Astrocyte (in vitro differentiated cells and primary cell): ENCODE data around the gene SMG7. TPM values are rescaled to one million over a fixed set of nuclear protein-coding genes. Genes with fewer than 3 reads are reported as not detected.

Source experiments
- DNase-seq: peaks from one replicate; pipeline ENCODE4 v3.0.0-alpha.2; 2010; ENCODE audit warnings: low read depth
- FAIRE-seq: peaks from 2 replicates; lab custom pipeline; 2011; peaks lifted over from hg19 to GRCh38; lab: Jason Lieb, UNC
- H2AFZ ChIP-seq: 2 replicates; pipeline ENCODE4 v1.6.0; 2012; ENCODE audit warnings: low read depth, low read length, inconsistent platforms
- H3K27ac ChIP-seq: 2 replicates; pipeline ENCODE4 v1.5.1; 2011; ENCODE audit warnings: low read depth, low read length, inconsistent platforms
- H3K27me3 ChIP-seq: 2 replicates; pipeline ENCODE4 v1.6.0; 2011; ENCODE audit warnings: low read length, inconsistent platforms; ENCODE audit not compliant: insufficient read depth
- H3K36me3 ChIP-seq: 2 replicates; pipeline ENCODE4 v1.5.1; 2011; ENCODE audit warnings: low read length, inconsistent platforms; ENCODE audit not compliant: insufficient read depth
- H3K4me1 ChIP-seq: 2 replicates; pipeline ENCODE4 v1.5.1; 2011; ENCODE audit warnings: low read length, inconsistent platforms; ENCODE audit not compliant: insufficient read depth
- H3K4me2 ChIP-seq: 2 replicates; pipeline ENCODE4 v1.6.0; 2012; ENCODE audit warnings: low read length, inconsistent platforms
- H3K4me3 ChIP-seq: 2 replicates; pipeline ENCODE4 v1.5.1; 2011; ENCODE audit warnings: low read depth, mild to moderate bottlenecking, low read length, inconsistent platforms; ENCODE audit not compliant: insufficient read depth
- H3K79me2 ChIP-seq: 2 replicates; pipeline ENCODE4 v1.6.0; 2012; ENCODE audit warnings: mild to moderate bottlenecking, low read length, inconsistent platforms; ENCODE audit not compliant: insufficient read depth
- H3K9ac ChIP-seq: 2 replicates; pipeline ENCODE4 v1.6.0; 2012; ENCODE audit warnings: mild to moderate bottlenecking, low read length, inconsistent platforms
- H3K9me3 ChIP-seq: 2 replicates; pipeline ENCODE4 v1.5.1; 2012; ENCODE audit warnings: low read depth, mild to moderate bottlenecking, low read length, inconsistent platforms; ENCODE audit not compliant: insufficient read depth
- H4K20me1 ChIP-seq: 2 replicates; pipeline ENCODE4 v1.6.0; 2012; ENCODE audit warnings: low read length, inconsistent platforms; ENCODE audit not compliant: insufficient read depth
- H3K27ac Mint-ChIP-seq: one replicate; pipeline ENCODE4 v1.8.0; 2021; ENCODE audit warnings: mild to moderate bottlenecking, mixed read lengths; ENCODE audit not compliant: unreplicated experiment
- H3K27me3 Mint-ChIP-seq: one replicate; pipeline ENCODE4 v1.8.0; 2021; ENCODE audit warnings: low read depth, mixed read lengths; ENCODE audit not compliant: unreplicated experiment
- H3K36me3 Mint-ChIP-seq: one replicate; pipeline ENCODE4 v1.8.0; 2021; ENCODE audit warnings: low read depth, mixed read lengths; ENCODE audit not compliant: unreplicated experiment
- H3K4me1 Mint-ChIP-seq: one replicate; pipeline ENCODE4 v1.8.0; 2021; ENCODE audit warnings: low read depth, mixed read lengths; ENCODE audit not compliant: unreplicated experiment
- H3K4me3 Mint-ChIP-seq: one replicate; pipeline ENCODE4 v1.8.0; 2021; ENCODE audit warnings: mild to moderate bottlenecking, moderate library complexity, mixed read lengths; ENCODE audit not compliant: unreplicated experiment
- H3K9me3 Mint-ChIP-seq: one replicate; pipeline ENCODE4 v1.8.0; 2021; ENCODE audit warnings: mild to moderate bottlenecking, mixed read lengths; ENCODE audit not compliant: unreplicated experiment
- CTCF ChIP-seq: IDR thresholded peaks from 2 replicates; pipeline ENCODE4 v1.5.1; 2011; ENCODE audit warnings: low read depth, mild to moderate bottlenecking, inconsistent platforms, low read length, moderate library complexity; ENCODE audit not compliant: insufficient read depth
- EZH2 ChIP-seq: IDR thresholded peaks from 2 replicates; pipeline ENCODE4 v1.6.1; 2012; ENCODE audit warnings: mild to moderate bottlenecking, low read length, inconsistent platforms; ENCODE audit not compliant: insufficient read depth
- total RNA-seq: library from RNA; stranded (reverse); gene quantifications from 2 replicates; pipeline ENCODE4 v1.2.1, GENCODE V29; 2021

The SMG7 gene
- total RNA-seq, 1 donor from 2014 or later = 59.8 TPM

- Histone ChIP-seq H3K27me3 (no peaks in the 10 kb centered on the region), H4K20me1 (peaks cover 91% of the 10 kb centered on the region), H3K4me3 (no peak overlapping the region), H3K4me1 (peaks cover 6% of the 10 kb centered on the region), H3K4me2 (no peak overlapping the region), H3K36me3 (no peaks in the 10 kb centered on the region), H3K9ac (no peak overlapping the region), H2AFZ (no peak overlapping the region), H3K9me3 (no peaks in the 10 kb centered on the region), H3K27ac (no peak overlapping the region), H3K79me2 (peaks cover 98% of the 10 kb centered on the region)
- H3K36me3 Mint-ChIP-seq = no peaks in the 10 kb centered on the region
- peaks cover 1% of the 10 kb centered on the region for H3K9me3 Mint-ChIP-seq
- TF ChIP-seq EZH2 = no peak
- no peak for TF ChIP-seq CTCF
- FAIRE-seq (no peak), DNase-seq (no peak)
- H3K27me3 Mint-ChIP-seq = no peaks in the 10 kb centered on the region
- H3K27ac Mint-ChIP-seq = no peak overlapping the region
- no peak overlapping the region for H3K4me3 Mint-ChIP-seq
- peaks cover 15% of the 10 kb centered on the region for H3K4me1 Mint-ChIP-seq
These were observed 12.0 kb downstream of the SMG7 start for GRCh38 chr1:183484254-183484653.

- H2AFZ ChIP-seq = no peak overlapping the region
- peaks cover 98% of the 10 kb centered on the region for H3K79me2 ChIP-seq
- H3K9ac ChIP-seq = no peak overlapping the region
- no peaks in the 10 kb centered on the region for H3K27me3 ChIP-seq
- no peaks in the 10 kb centered on the region for H3K36me3 Mint-ChIP-seq
- no peak overlapping the region for H3K27ac ChIP-seq
- H3K27ac Mint-ChIP-seq = no peak overlapping the region
- TF ChIP-seq EZH2 (no peak), CTCF (no peak)
- FAIRE-seq (no peak), DNase-seq (no peak)
- H3K4me3 Mint-ChIP-seq = no peak overlapping the region
- peaks cover 1% of the 10 kb centered on the region for H3K9me3 Mint-ChIP-seq
- no peaks in the 10 kb centered on the region for H3K27me3 Mint-ChIP-seq
- peaks cover 91% of the 10 kb centered on the region for H4K20me1 ChIP-seq
- H3K4me2 ChIP-seq = no peak overlapping the region
- H3K4me3 ChIP-seq = no peak overlapping the region
- H3K4me1 ChIP-seq = peaks cover 6% of the 10 kb centered on the region
- peaks cover 14% of the 10 kb centered on the region for H3K4me1 Mint-ChIP-seq
- no peaks in the 10 kb centered on the region for H3K9me3 ChIP-seq
- no peaks in the 10 kb centered on the region for H3K36me3 ChIP-seq
These were observed 12.6 kb downstream of the SMG7 start for GRCh38 chr1:183484851-183485250.

- TF ChIP-seq EZH2 (no peak), CTCF (no peak)
- no peaks in the 10 kb centered on the region for H3K27me3 Mint-ChIP-seq
- no peak overlapping the region for H3K4me3 ChIP-seq
- H3K9me3 ChIP-seq = no peaks in the 10 kb centered on the region
- H3K4me1 Mint-ChIP-seq = no peaks in the 10 kb centered on the region
- H3K79me2 ChIP-seq = peaks cover 98% of the 10 kb centered on the region
- H3K27ac ChIP-seq = no peak overlapping the region
- peaks cover 1% of the 10 kb centered on the region for H3K9me3 Mint-ChIP-seq
- H3K36me3 Mint-ChIP-seq = peaks cover 2% of the 10 kb centered on the region
- H3K36me3 ChIP-seq = no peaks in the 10 kb centered on the region
- no peak for FAIRE-seq
- H3K4me2 ChIP-seq = no peak overlapping the region
- no peak overlapping the region for H2AFZ ChIP-seq
- H3K27me3 ChIP-seq = no peaks in the 10 kb centered on the region
- peaks cover 86% of the 10 kb centered on the region for H4K20me1 ChIP-seq
- no peaks in the 10 kb centered on the region for H3K4me1 ChIP-seq
- no peak overlapping the region for H3K9ac ChIP-seq
- DNase-seq = no peak
- no peak overlapping the region for H3K27ac Mint-ChIP-seq
- H3K4me3 Mint-ChIP-seq = no peak overlapping the region
These were observed 15.6 kb downstream of the SMG7 start for GRCh38 chr1:183487674-183488442.
